ENCODE results near the gene DBN1. TPM values are rescaled to one million over a fixed set of nuclear protein-coding genes. Genes with fewer than 3 reads are reported as not detected.

The DBN1 gene
- total RNA-seq, 4 donors from 2014 or later, result 89.8 to 139 (median 111) TPM

- no peak overlapping the region for H3K4me3 ChIP-seq
- TF ChIP-seq CTCF (IDR thresholded peaks at IDR 0.05) (no peak), POLR2A (IDR thresholded peaks at IDR 0.05) (no peak), EP300 (IDR thresholded peaks at IDR 0.05) (no peak)
- no peak for DNase-seq (ENCODE audit: low spot score in 2 of 2)
- H3K36me3 ChIP-seq, result peaks cover 0 to 97% (median 40%) of the 10 kb centered on the region in 3 donors
- H3K9me3 ChIP-seq, result no peaks in the 10 kb centered on the region
- H3K4me1 ChIP-seq, result peaks cover 0 to 22% (median 13%) of the 10 kb centered on the region in 4 donors
- no peaks in the 10 kb centered on the region for H3K27me3 ChIP-seq
- 90 to 91% methylated on average over 17 to 18 of the region's 20 CpGs for WGBS, 2 donors
- no peak overlapping the region for H3K27ac ChIP-seq
Measured at GRCh38 chr5:177434942-177435738, 38.3 kb downstream of the DBN1 start.

- DNase-seq (ENCODE audit: low spot score in 2 of 2), result no peak
- Histone ChIP-seq H3K4me3 (no peak overlapping the region), H3K4me1 (peaks cover 0 to 27% (median 18%) of the 10 kb centered on the region in 4 donors), H3K36me3 (peaks cover 0 to 93% (median 40%) of the 10 kb centered on the region in 3 donors), H3K27ac (no peak overlapping the region), H3K9me3 (no peaks in the 10 kb centered on the region), H3K27me3 (no peaks in the 10 kb centered on the region)
- TF ChIP-seq EP300 (IDR thresholded peaks at IDR 0.05), result no peak
- no peak for TF ChIP-seq POLR2A (IDR thresholded peaks at IDR 0.05)
- TF ChIP-seq CTCF (IDR thresholded peaks at IDR 0.05), result no peak
- 88 to 91% methylated on average over 3 to 5 of the region's 8 CpGs for WGBS, 2 donors
Measured at GRCh38 chr5:177434437-177434836, 39.0 kb downstream of the DBN1 start.

GRCh38 chr5:177433658-177434217, 39.7 kb downstream of the DBN1 start:
- no peaks in the 10 kb centered on the region for H3K9me3 ChIP-seq
- H3K36me3 ChIP-seq, result peaks cover 0 to 86% (median 40%) of the 10 kb centered on the region in 3 donors
- WGBS, 2 donors, result 92 to 93% methylated on average over 26 of the region's 29 CpGs
- H3K27me3 ChIP-seq, result no peaks in the 10 kb centered on the region
- peaks cover 0 to 34% (median 23%) of the 10 kb centered on the region in 4 donors for H3K4me1 ChIP-seq
- no peak for DNase-seq (ENCODE audit: low spot score in 2 of 2)
- TF ChIP-seq EP300 (IDR thresholded peaks at IDR 0.05) (no peak), POLR2A (IDR thresholded peaks at IDR 0.05) (no peak), CTCF (IDR thresholded peaks at IDR 0.05) (no peak)
- no peak overlapping the region for H3K27ac ChIP-seq
- H3K4me3 ChIP-seq, result no peak overlapping the region

GRCh38 chr5:177432839-177433657, 40.4 kb downstream of the DBN1 start:
- TF ChIP-seq EP300 (IDR thresholded peaks at IDR 0.05) (no peak), POLR2A (IDR thresholded peaks at IDR 0.05) (no peak), CTCF (IDR thresholded peaks at IDR 0.05) (no peak)

More at GRCh38 chr5:177432839-177433657, 40.4 kb downstream of the DBN1 start:
- Histone ChIP-seq H3K27me3 (no peaks in the 10 kb centered on the region), H3K9me3 (no peaks in the 10 kb centered on the region), H3K27ac (peak overlapping the region in 1 of 4 donors; percentile 39), H3K4me3 (no peak overlapping the region), H3K4me1 (peaks cover 0 to 41% (median 28%) of the 10 kb centered on the region in 4 donors), H3K36me3 (peaks cover 0 to 79% (median 40%) of the 10 kb centered on the region in 3 donors)
- 91% methylated on average over 13 to 25 of the region's 25 CpGs for WGBS, 2 donors
- no peak for DNase-seq (ENCODE audit: low spot score in 2 of 2)

Data from tibial nerve (tissue), 4 donors.